Camera-type eye (tissue), 1 donor: ENCODE measurements around the gene MBD3L3. TPM values are rescaled to one million over a fixed set of nuclear protein-coding genes. Genes with fewer than 3 reads are reported as not detected.

Experiments used
- total RNA-seq: library from RNA; depleted of rRNA; stranded (reverse); fragments of >200 nt; gene quantifications from one replicate; pipeline ENCODE4 v1.2.3, GENCODE V29; 2014

Gene MBD3L3
- not detected for total RNA-seq

DNA sequence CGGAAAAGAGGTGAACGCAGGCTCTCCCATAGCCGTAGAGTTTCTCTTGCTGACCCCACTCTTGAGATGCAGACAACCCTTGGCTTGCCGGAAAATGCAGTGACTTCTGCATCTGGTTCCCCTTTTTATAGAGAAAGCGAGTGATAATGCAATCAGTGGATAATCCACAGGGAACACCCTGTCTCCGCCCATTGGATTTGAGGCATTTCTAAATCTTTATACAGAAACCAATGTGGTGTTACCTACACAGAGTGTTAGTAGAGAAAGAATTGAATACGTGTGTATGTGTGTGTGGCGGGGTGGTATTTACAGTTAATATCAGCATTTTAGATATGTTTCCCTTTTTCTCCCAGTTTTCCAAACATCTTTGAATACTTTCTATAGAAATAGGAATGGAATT lies at the start of gene MBD3L3:
Gene MBD3L3, minus strand, starts transcription at position 101 of the 400 bp plus-strand sequence. Its CDS starts 71 bp downstream, at position 30.

DNA sequence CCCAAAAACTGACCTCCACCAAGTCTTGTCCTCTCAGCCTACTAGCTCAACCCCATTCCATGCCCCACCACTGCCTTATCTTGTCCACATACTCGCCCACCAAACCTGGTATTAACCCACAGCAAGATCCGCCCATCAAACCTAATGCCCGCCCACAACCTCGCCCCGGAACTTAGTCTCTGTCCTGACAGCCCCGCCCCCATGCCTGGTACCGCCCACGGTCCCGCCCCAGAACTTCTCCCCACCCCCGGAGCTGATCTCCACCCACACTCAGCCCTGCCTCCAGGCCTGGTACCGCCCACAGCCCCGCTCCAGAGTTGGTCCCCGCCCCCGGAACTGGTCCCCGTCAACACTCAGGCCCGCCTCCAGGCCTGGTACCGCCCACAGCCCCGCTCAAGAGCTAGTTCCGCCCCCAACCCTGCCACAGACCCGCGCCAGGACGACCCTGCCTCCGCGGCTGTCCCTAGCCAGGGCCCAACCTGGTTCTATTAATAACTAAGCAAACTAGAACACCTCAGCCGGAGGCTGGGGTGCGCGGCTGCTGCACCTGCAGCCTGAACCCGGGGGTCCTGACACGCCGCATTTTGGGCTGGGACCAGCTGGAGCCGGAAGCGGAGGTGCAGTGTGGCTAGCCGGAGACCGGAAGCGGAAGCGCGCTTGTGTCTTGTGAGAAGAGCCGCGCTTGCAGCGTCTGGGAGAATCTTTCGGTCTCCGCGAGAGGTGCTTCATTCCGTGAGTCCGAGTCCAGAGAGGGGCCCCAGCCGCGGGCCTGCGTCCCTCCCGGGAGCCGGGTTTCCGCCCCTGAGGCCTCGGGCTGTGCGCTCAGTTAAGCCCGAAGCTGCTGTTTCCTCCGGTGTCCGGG lies 10.8 kb upstream of the MBD3L3 start, which contains the start of gene ZNF557:
Gene ZNF557, plus strand, starts transcription at position 662 of the 862 bp plus-strand sequence. CDS start 5,372 bp downstream, outside the sequence.

DNA sequence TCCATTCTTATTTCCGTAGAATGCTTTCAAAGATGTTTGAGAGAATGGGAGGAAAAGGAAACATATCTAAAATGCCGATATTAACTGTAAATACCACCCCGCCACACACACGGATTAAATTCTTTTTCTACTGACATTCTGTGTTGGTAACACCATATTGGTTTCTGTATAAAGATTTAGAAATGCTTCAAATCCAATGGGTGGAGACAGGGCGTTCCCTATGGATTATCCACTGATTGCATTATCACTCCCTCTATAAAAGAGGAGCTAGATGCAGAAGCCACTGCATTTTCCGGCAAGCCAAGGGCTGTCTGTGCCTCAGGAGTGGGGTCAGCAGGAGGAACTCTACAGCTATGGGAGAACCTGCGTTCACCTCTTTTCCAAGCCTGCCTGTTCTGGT lies 9.5 kb downstream of the MBD3L3 start, which contains the start of gene MBD3L2:
Gene MBD3L2, plus strand, starts transcription at position 301 of the 400 bp plus-strand sequence. Its CDS starts 53 bp downstream, at position 354.

DNA sequence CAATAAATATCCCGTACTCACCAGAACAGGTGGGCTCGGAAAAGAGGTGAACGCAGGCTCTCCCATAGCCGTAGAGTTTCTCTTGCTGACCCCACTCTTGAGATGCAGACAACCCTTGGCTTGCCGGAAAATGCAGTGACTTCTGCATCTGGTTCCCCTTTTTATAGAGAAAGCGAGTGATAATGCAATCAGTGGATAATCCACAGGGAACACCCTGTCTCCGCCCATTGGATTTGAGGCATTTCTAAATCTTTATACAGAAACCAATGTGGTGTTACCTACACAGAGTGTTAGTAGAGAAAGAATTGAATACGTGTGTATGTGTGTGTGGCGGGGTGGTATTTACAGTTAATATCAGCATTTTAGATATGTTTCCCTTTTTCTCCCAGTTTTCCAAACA lies 18.4 kb downstream of the MBD3L3 start, which contains the start of gene MBD3L4:
Gene MBD3L4, minus strand, starts transcription at position 101 of the 400 bp plus-strand sequence. Its CDS starts 35 bp downstream, at position 66.

DNA sequence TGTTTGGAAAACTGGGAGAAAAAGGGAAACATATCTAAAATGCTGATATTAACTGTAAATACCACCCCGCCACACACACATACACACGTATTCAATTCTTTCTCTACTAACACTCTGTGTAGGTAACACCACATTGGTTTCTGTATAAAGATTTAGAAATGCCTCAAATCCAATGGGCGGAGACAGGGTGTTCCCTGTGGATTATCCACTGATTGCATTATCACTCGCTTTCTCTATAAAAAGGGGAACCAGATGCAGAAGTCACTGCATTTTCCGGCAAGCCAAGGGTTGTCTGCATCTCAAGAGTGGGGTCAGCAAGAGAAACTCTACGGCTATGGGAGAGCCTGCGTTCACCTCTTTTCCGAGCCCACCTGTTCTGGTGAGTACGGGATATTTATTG lies 28.2 kb downstream of the MBD3L3 start, which contains the start of gene MBD3L5:
Gene MBD3L5, plus strand, starts transcription at position 301 of the 400 bp plus-strand sequence. Its CDS starts 34 bp downstream, at position 335.

DNA sequence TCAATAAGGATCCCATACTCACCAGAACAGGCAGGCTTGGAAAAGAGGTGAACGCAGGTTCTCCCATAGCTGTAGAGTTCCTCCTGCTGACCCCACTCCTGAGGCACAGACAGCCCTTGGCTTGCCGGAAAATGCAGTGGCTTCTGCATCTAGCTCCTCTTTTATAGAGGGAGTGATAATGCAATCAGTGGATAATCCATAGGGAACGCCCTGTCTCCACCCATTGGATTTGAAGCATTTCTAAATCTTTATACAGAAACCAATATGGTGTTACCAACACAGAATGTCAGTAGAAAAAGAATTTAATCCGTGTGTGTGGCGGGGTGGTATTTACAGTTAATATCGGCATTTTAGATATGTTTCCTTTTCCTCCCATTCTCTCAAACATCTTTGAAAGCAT lies 37.1 kb downstream of the MBD3L3 start, which contains the start of gene MBD3L2B:
Gene MBD3L2B, minus strand, starts transcription at position 101 of the 400 bp plus-strand sequence. Its CDS starts 34 bp downstream, at position 67.

Other genes with a start within 250 kb of the MBD3L3 start
- 2.1 TPM for gene ADGRE1, start 171.1 kb downstream of the MBD3L3 start, total RNA-seq
- gene MBD3L2B, start 37.2 kb downstream of the MBD3L3 start, total RNA-seq = not detected
- gene MBD3L5, start 28.1 kb downstream of the MBD3L3 start, total RNA-seq = not detected
- gene MBD3L4, start 18.5 kb downstream of the MBD3L3 start, total RNA-seq = not detected
- gene MBD3L2, start 9.4 kb downstream of the MBD3L3 start, total RNA-seq = not detected
- 27.2 TPM for gene ZNF557, start 11.0 kb upstream of the MBD3L3 start, total RNA-seq
- gene INSR, start 235.7 kb upstream of the MBD3L3 start, total RNA-seq = 74.1 TPM